Kidney (tissue), 14 donors: Measurements from ENCODE around the gene MINDY4. TPM values are rescaled to one million over a fixed set of nuclear protein-coding genes. Genes with fewer than 3 reads are reported as not detected.

Experiments used
- DNase-seq, 5 donors: peaks; one replicate each; pipeline ENCODE4 v3.0.0-alpha.2; 2013 to 2020
- FAIRE-seq: peaks from 2 replicates; lab custom pipeline; 2012; peaks lifted over from hg19 to GRCh38; lab: Jason Lieb, UNC
- H3K27ac ChIP-seq, 2 donors: one replicate each; pipeline ENCODE4 v1.7.0; 2013; ENCODE audit warnings: low read depth in 2 of 2, low read length in 2 of 2, inconsistent platforms in 1 of 2
- H3K27me3 ChIP-seq: one replicate; pipeline ENCODE4 v1.7.1; 2013; ENCODE audit warnings: low read length, inconsistent platforms; ENCODE audit not compliant: control insufficient read depth, insufficient read depth
- H3K36me3 ChIP-seq, 3 donors: one replicate each; pipeline versions ENCODE4 v1.7.0 to v1.7.1; 2013; ENCODE audit warnings: low read length in 3 of 3, control low read depth in 1 of 3, inconsistent platforms in 1 of 3; ENCODE audit not compliant: insufficient read depth in 3 of 3, control insufficient read depth in 2 of 3
- H3K4me1 ChIP-seq, 3 donors: one replicate each; pipeline versions ENCODE4 v1.7.0 to v1.7.1; 2013; ENCODE audit warnings: low read length in 3 of 3, inconsistent platforms in 1 of 3, low read depth in 1 of 3; ENCODE audit not compliant: control insufficient read depth in 2 of 3, insufficient read depth in 2 of 3
- H3K4me3 ChIP-seq, 3 donors: one replicate each; pipeline versions ENCODE4 v1.7.0 to v1.8.1; 2013; ENCODE audit warnings: low read length in 3 of 3, control low read depth in 1 of 3, inconsistent platforms in 1 of 3
- H3K9ac ChIP-seq, 3 donors: one replicate each; pipeline versions ENCODE4 v1.7.0 to v1.7.1; 2013; ENCODE audit warnings: low read length in 3 of 3, control low read depth in 1 of 3, inconsistent platforms in 1 of 3
- H3K9me3 ChIP-seq, 3 donors: one replicate each; pipeline versions ENCODE4 v1.7.0 to v1.7.1; 2013; ENCODE audit warnings: low read length in 3 of 3, control low read depth in 1 of 3, inconsistent platforms in 1 of 3; ENCODE audit not compliant: control insufficient read depth in 2 of 3, insufficient read depth in 1 of 3
- intact Hi-C: fragments of 100-400 bp; cut with DNase I; formaldehyde crosslinking; loops from one replicate; pipeline ENCODE4 v1.11.1; 2022
- polyA plus RNA-seq: library from polyadenylated mRNA; stranded (reverse); fragments of 350-450 nt; fragmentation: Illumina TruSeq; extraction: RNeasy Lipid Tissue Mini Kit (QIAGEN cat#74804); gene quantifications from one replicate; pipeline ENCODE4 v1.2.3, GENCODE V29; 2014; ENCODE audit warnings: low read depth, low replicate concordance; ENCODE audit not compliant: insufficient read depth
- total RNA-seq: library from RNA; stranded (reverse); fragmentation: NEBNext Ultra II Directional; extraction: Animal tissue kit (Norgen Biotek cat#: 25700); gene quantifications from one replicate; pipeline ENCODE4 v1.2.1, GENCODE V29; 2021
- TF ChIP-seq, protein P1 (sequence below): IDR thresholded peaks from 3 replicates; pipeline ENCODE4 v1.5.1; 2012; ENCODE audit warnings: mild to moderate bottlenecking, moderate library complexity, borderline replicate concordance; ENCODE audit not compliant: insufficient read depth; ENCODE audit errors: extremely low read depth
- donor health status: control.
- donor health status: control.
- donor health status: control.
- donor health status: control.
- donor health status: control.
- donor health status: DM: yes; HTN: yes; CAD: no.
- donor health status: Normal renal cell carcinoma (clear cell type).

The MINDY4 gene
- total and polyA plus RNA-seq, 2 donors from 2014 or later: 5.3 to 15.3 TPM

DNA sequence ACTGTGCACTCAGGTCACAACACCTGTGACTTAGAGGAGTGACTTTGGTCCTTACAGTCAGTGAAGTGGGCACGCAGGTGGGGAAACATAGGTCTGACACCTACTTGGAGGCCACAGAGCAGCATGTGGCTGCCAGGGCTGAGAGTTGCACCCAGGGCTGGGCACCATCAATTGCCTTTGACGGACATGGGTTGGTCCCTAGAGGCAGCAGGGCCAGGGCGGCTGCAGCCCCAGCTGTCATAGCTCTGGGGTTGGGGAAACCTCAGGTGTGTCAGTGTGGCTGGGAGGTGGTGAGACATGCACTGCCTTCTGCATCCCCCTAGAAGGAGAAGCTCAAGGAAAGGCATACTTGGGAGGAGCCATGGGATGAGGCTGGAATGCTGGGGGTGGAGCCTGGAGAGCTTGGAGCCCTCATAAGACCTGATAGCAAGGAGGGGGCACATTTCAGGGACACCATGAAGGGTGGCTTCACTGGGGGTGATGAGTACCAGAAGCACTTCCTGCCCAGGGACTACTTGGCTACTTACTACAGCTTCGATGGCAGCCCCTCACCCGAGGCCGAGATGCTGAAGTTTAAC is 19.4 kb upstream of the MINDY4 start, which contains the start of gene INMT:
Gene INMT, plus strand, starts transcription at position 440 of the 578 bp plus-strand sequence. Its CDS starts 16 bp downstream, at position 456.
- Histone ChIP-seq H3K4me1 (peaks cover 0 to 19% (median 16%) of the 10 kb centered on the region in 3 donors), H3K9me3 (no peaks in the 10 kb centered on the region), H3K36me3 (no peaks in the 10 kb centered on the region), H3K4me3 (peak within 1 kb of the TSS in 2 of 3 donors; percentile 57 to 61), H3K27ac (peak within 1 kb of the TSS; percentile 78 to 82), H3K9ac (peak within 1 kb of the TSS in 1 of 3 donors; percentile 69), H3K27me3 (no peaks in the 10 kb centered on the region)
- intact Hi-C loops: no loop called here
- no peak for DNase-seq
- no peak for FAIRE-seq
- TF ChIP-seq, protein P1, sequence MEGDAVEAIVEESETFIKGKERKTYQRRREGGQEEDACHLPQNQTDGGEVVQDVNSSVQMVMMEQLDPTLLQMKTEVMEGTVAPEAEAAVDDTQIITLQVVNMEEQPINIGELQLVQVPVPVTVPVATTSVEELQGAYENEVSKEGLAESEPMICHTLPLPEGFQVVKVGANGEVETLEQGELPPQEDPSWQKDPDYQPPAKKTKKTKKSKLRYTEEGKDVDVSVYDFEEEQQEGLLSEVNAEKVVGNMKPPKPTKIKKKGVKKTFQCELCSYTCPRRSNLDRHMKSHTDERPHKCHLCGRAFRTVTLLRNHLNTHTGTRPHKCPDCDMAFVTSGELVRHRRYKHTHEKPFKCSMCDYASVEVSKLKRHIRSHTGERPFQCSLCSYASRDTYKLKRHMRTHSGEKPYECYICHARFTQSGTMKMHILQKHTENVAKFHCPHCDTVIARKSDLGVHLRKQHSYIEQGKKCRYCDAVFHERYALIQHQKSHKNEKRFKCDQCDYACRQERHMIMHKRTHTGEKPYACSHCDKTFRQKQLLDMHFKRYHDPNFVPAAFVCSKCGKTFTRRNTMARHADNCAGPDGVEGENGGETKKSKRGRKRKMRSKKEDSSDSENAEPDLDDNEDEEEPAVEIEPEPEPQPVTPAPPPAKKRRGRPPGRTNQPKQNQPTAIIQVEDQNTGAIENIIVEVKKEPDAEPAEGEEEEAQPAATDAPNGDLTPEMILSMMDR: no peak

DNA sequence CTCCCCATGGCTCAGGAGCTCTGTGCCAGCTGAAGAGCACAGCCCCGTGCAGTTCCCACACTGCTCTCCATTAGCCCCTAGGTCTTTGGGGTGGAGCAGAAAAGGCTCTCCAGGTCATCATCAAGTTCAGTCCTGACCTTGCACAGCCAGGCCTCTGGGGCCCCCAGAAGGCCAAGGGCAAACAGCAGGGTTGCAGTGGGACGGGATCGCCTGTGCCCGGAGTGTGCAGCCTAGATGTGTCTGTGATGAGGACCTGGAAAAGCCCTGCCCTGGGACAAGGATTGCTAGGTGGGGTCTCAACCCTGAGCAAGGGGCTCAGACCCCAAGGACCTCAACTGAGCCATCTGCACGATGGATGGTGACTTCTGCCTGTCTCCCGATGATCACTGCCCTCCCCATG is 18.7 kb upstream of the MINDY4 start:
- peak overlapping the region in 2 of 3 donors; percentile 57 to 61 for H3K4me3 ChIP-seq
- TF ChIP-seq, protein P1: no peak
- H3K27me3 ChIP-seq: no peaks in the 10 kb centered on the region
- H3K27ac ChIP-seq: peak overlapping the region; percentile 78 to 82
- no peak for DNase-seq
- intact Hi-C loops: no loop called here
- no peak for FAIRE-seq
- no peaks in the 10 kb centered on the region for H3K36me3 ChIP-seq
- peaks cover 0 to 25% (median 23%) of the 10 kb centered on the region in 3 donors for H3K4me1 ChIP-seq
- H3K9me3 ChIP-seq: no peaks in the 10 kb centered on the region
- peak overlapping the region in 1 of 3 donors; percentile 69 for H3K9ac ChIP-seq

GRCh38 chr7:30752979-30753378 is 18.2 kb upstream of the MINDY4 start:
- peak in 2 of 5 donors; percentile 73 to 90 for DNase-seq
- Histone ChIP-seq H3K9me3 (no peaks in the 10 kb centered on the region), H3K27me3 (no peaks in the 10 kb centered on the region), H3K36me3 (no peaks in the 10 kb centered on the region), H3K4me1 (peaks cover 0 to 25% (median 24%) of the 10 kb centered on the region in 3 donors), H3K27ac (peak overlapping the region; percentile 78 to 82), H3K9ac (peak overlapping the region in 1 of 3 donors; percentile 69), H3K4me3 (peak overlapping the region in 2 of 3 donors; percentile 57 to 61)
- intact Hi-C loops: no loop called here
- FAIRE-seq: no peak
- TF ChIP-seq, protein P1: no peak
